Measurements from ENCODE around the gene RNF10. TPM values are rescaled to one million over a fixed set of nuclear protein-coding genes. Genes with fewer than 3 reads are reported as not detected.
A peak's percentile ranks its signal among the peaks of the same experiment; 100 is the strongest.

RNF10 gene
- polyA plus RNA-seq, 1 of the 3 experiments (the other 2 are of a cell fraction): 118 TPM

DNA sequence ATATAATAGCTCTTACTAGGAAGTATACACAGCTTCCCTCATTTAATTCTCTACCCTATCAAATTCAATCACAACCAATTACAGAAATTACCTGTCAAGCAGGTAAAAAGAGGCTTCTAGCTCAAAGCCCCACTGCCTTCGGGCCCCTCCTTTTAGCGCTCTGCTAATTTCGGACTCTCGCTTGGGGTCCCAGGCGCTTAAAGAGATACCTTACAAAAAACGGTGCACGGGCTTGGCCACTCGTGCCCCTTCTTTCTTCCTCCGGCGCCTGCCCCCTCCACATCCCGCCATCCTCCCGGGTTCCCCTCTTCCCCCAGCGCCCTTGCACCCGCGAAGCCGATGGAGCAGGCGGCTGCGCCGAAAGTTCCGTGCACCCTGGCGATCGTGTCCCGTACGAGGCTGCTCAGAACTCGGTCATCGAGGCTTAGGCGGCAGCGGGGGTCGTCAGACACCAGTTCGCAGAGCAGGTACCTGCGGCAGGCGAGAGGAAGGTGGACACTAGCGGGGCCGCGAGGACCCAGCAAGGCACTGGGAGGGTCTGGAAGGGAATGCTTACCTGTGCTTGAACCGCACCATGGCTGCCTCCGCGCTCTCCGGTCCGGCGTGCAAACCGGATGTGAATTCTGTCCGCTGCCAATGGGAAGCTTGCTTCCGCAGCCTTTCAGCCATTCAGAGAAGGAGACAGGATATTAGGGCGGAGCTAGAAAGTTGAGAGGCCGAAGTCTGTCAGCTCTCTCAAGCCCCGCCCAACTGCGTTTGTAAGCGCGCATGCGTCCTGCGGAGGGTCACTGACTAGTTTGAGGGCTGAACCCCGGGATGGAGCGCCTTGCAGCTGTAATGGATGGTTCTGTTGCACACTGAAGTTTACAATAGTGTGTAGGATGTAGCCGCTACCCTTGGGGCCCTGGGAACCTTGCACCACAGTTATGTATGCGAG, 46.9 kb downstream of the RNF10 start, which contains the start of gene POP5 (continued):
- no peak for TF ChIP-seq RXRA (IDR thresholded peaks at IDR 0.05; ENCODE audit: borderline replicate concordance, low read depth)
- no peak for TF ChIP-seq MEF2A (IDR thresholded peaks at IDR 0.05; ENCODE audit: borderline replicate concordance, low read depth)
- TF ChIP-seq, protein P1, sequence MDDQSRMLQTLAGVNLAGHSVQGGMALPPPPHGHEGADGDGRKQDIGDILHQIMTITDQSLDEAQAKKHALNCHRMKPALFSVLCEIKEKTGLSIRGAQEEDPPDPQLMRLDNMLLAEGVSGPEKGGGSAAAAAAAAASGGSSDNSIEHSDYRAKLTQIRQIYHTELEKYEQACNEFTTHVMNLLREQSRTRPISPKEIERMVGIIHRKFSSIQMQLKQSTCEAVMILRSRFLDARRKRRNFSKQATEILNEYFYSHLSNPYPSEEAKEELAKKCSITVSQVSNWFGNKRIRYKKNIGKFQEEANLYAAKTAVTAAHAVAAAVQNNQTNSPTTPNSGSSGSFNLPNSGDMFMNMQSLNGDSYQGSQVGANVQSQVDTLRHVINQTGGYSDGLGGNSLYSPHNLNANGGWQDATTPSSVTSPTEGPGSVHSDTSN (IDR thresholded peaks at IDR 0.05): peak; percentile 19; the same call in 1 of the 2 replicates
- TF ChIP-seq TAF1 (IDR thresholded peaks at IDR 0.05; ENCODE audit: borderline replicate concordance, low read depth, low read length): peak; percentile 71; the same call in 1 of the 2 replicates
- TF ChIP-seq, protein P2, sequence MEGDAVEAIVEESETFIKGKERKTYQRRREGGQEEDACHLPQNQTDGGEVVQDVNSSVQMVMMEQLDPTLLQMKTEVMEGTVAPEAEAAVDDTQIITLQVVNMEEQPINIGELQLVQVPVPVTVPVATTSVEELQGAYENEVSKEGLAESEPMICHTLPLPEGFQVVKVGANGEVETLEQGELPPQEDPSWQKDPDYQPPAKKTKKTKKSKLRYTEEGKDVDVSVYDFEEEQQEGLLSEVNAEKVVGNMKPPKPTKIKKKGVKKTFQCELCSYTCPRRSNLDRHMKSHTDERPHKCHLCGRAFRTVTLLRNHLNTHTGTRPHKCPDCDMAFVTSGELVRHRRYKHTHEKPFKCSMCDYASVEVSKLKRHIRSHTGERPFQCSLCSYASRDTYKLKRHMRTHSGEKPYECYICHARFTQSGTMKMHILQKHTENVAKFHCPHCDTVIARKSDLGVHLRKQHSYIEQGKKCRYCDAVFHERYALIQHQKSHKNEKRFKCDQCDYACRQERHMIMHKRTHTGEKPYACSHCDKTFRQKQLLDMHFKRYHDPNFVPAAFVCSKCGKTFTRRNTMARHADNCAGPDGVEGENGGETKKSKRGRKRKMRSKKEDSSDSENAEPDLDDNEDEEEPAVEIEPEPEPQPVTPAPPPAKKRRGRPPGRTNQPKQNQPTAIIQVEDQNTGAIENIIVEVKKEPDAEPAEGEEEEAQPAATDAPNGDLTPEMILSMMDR (IDR thresholded peaks at IDR 0.05): no peak
- TF ChIP-seq GABPA (IDR thresholded peaks at IDR 0.05; ENCODE audit: low read depth): peak; percentile 89
- no peak for TF ChIP-seq FOSL2 (IDR thresholded peaks at IDR 0.05; ENCODE audit: borderline replicate concordance, low read depth)
- TF ChIP-seq, protein P3, sequence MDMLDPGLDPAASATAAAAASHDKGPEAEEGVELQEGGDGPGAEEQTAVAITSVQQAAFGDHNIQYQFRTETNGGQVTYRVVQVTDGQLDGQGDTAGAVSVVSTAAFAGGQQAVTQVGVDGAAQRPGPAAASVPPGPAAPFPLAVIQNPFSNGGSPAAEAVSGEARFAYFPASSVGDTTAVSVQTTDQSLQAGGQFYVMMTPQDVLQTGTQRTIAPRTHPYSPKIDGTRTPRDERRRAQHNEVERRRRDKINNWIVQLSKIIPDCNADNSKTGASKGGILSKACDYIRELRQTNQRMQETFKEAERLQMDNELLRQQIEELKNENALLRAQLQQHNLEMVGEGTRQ (IDR thresholded peaks at IDR 0.05; ENCODE audit: borderline replicate concordance, low read depth, low read length): no peak
- TF ChIP-seq JUND (IDR thresholded peaks at IDR 0.05): no peak
- TF ChIP-seq, protein P4, sequence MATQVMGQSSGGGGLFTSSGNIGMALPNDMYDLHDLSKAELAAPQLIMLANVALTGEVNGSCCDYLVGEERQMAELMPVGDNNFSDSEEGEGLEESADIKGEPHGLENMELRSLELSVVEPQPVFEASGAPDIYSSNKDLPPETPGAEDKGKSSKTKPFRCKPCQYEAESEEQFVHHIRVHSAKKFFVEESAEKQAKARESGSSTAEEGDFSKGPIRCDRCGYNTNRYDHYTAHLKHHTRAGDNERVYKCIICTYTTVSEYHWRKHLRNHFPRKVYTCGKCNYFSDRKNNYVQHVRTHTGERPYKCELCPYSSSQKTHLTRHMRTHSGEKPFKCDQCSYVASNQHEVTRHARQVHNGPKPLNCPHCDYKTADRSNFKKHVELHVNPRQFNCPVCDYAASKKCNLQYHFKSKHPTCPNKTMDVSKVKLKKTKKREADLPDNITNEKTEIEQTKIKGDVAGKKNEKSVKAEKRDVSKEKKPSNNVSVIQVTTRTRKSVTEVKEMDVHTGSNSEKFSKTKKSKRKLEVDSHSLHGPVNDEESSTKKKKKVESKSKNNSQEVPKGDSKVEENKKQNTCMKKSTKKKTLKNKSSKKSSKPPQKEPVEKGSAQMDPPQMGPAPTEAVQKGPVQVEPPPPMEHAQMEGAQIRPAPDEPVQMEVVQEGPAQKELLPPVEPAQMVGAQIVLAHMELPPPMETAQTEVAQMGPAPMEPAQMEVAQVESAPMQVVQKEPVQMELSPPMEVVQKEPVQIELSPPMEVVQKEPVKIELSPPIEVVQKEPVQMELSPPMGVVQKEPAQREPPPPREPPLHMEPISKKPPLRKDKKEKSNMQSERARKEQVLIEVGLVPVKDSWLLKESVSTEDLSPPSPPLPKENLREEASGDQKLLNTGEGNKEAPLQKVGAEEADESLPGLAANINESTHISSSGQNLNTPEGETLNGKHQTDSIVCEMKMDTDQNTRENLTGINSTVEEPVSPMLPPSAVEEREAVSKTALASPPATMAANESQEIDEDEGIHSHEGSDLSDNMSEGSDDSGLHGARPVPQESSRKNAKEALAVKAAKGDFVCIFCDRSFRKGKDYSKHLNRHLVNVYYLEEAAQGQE (IDR thresholded peaks at IDR 0.05; ENCODE audit: low read depth, low read length): no peak
- peak; percentile 24; the same call in 1 of the 2 replicates for TF ChIP-seq SIN3A (IDR thresholded peaks at IDR 0.05; ENCODE audit: borderline replicate concordance, low read depth, low read length)
- TF ChIP-seq, protein P5, sequence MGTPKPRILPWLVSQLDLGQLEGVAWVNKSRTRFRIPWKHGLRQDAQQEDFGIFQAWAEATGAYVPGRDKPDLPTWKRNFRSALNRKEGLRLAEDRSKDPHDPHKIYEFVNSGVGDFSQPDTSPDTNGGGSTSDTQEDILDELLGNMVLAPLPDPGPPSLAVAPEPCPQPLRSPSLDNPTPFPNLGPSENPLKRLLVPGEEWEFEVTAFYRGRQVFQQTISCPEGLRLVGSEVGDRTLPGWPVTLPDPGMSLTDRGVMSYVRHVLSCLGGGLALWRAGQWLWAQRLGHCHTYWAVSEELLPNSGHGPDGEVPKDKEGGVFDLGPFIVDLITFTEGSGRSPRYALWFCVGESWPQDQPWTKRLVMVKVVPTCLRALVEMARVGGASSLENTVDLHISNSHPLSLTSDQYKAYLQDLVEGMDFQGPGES (IDR thresholded peaks at IDR 0.05; ENCODE audit: low read depth, low read length): peak; percentile 19; the same call in 1 of the 2 replicates

Measured in SK-N-SH (cell line).